ENCODE data around the gene UBALD1. TPM values are rescaled to one million over a fixed set of nuclear protein-coding genes. Genes with fewer than 3 reads are reported as not detected.
"Not testable (repeated sequence)": the region's sequence is repeated elsewhere in the genome, so short reads cannot be mapped to it uniquely, and the experiment has no call there.

UBALD1 gene
- total RNA-seq, 1 donor from 2014 or later, result 1.7 TPM

- no peak for DNase-seq
These were observed 17.5 kb downstream of the UBALD1 start for GRCh38 chr16:4597174-4597573.

DNA sequence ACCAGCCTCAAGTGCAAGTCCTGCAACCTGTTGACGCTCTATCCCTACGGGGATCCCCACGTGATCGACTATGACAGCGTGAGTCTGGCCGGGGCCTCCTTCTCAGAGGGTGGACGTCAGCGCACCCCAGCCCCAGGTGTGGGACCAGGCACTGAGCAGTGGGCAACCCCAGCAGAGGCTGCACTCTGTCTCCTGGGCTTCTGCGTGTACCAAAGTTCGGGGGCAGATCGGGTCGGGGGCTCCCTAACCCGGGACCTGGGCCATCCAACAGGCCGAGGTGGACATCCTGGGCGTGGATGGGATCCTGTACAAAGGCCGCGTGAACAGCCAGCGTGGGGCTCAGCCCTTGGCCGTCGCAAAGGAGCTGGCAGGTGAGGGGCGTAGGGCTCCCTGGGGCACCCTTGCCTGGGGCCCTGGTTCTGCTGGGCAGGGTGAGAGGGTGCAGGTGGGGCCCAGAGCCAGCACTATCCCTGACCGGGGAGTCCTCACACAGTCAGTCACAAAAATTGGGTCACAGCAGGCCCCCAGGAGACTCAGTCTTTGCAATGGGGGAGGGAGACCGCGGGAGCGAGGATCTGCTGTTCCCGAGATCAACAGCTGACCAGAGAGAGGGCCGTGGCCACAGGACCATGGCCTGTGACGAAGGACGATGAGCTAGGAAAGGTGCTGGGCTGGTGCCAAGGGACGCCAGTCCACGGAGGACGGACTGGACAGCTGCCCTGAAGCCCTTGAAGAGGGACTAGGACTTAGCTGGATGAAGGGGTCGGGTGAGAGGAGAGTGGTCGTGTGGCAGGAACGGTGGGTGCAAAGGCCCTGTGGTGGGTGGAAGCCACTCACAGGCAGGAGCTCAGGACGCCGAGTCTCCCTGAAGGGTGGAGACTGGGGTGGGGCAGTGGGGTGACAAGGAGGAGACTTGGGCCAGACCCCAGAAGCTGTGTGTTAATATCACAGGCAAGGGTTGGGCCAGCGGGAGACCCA lies 20.0 kb downstream of the UBALD1 start:
- no peak for DNase-seq

GRCh38 chr16:4593086-4593485 lies 21.6 kb downstream of the UBALD1 start:
- no peak for DNase-seq

DNA sequence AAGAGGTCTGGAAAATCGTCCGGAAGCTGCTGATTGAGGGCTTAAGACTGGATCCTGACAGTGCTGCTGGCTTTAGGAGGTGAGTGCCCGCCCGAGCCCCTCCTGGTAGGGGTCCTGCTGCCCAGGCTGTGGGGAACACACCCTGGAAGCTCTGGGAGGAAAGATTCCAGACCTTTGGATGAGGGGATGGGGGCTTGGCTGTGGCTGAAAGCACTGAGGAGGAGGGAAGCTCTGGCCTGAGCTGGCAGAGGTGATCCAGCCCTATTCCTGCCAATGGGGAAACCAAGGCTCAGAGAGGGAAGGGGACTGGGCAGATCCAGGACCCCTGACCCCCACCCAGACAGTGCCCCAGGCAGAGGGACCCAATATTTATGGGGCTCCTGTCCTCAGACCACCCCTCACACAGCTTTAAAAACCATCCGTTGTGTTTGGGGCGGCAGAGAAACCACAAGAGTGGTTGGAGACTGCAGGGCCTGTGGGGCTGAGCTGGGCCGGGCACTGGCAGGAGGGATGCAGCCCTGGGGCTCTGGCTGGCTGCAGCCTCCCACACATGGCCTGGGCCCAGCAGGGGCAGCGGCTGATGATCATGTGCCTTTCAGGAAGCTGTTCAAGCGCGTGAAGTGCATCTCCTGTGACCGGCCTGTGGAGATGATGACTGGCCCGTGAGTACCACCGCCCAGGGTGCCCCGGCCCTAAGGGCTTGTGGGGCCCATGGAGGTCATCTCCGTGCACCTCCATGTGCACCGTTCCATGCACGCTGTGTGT lies 22.8 kb downstream of the UBALD1 start:
- DNase-seq, result no peak

DNA sequence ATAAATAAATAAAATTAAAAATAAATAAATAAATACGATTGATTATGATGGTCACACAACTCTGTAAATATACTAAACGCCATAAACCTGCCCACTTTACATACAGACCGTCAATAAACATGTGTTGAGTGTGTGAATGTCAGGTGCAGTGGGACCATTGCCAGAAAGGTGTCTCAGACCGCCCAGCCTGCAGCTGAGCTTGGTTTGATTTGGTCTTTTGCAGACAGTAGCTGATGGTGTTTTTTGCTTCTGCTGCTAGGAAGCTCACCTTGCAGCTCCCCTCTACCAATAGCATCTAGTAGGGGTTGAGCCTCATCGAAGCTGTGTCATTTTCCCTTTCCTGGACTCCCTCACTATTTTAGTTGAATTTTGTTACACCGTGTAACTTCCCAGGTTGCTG lies 23.5 kb downstream of the UBALD1 start:
- DNase-seq, result no peak

DNA sequence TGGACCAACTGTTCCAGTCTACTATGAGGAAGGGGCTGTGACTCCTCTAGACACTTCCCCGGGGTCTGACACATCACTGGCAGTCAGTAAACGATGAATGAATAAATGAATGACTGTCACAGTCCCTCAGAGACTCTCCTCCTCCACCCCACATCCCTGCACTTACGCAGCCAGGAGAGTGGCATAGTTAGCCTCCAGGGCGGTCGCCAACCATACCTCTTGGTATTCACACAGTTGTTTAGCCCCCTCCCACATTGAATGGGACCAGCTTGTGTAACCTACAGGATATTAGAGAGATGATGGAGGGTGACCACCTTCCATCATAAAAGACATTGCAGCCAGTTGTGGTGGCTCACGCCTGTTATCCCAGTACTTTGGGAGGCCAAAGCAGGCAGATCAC lies 25.7 kb downstream of the UBALD1 start:
- DNase-seq, result no peak

- DNase-seq, result no peak
These were observed 26.3 kb downstream of the UBALD1 start for GRCh38 chr16:4588386-4588785.

GRCh38 chr16:4586291-4586690 lies 28.4 kb downstream of the UBALD1 start:
- DNase-seq, result no peak

DNA sequence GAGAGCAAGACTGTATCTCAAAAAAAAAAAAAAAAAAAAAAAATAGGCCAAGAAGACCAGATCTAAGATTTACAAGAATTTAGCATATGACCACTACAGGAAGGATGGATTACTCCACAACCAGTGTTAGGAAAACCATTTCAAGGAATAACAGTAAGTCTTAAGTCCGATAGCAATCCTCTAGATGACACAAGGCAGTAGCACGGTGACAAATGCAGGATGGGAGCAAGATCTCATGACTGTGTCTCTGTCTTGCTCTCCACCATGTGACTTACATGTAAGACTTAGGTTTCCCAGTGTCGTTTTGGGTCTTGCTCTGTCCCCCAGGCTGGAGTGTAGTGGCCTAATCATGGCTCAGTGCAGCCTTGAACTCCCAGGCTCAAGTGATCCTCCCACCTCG lies 30.8 kb downstream of the UBALD1 start:
- no peak for DNase-seq

DNA sequence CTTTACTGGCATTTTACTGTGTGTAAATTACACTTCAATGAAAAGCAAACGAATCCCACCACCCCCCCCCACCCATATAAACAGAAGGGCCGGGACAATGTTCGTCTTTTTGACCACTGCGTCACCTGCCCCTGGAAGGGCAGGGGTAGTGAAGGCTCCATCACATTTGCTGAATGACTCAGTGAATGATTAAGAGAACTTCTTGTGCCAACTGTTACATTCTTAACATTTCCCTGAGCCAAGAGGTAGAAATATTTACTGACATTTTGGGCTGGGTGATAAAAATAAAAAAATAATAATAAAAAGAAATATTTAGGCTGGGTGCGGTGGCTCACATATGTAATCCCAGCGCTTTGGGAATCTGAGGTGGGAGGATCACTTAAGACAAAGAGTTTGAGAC lies 34.4 kb downstream of the UBALD1 start:
- no peak for DNase-seq

- no peak for DNase-seq
These were observed 35.6 kb downstream of the UBALD1 start for GRCh38 chr16:4578961-4579530.

DNA sequence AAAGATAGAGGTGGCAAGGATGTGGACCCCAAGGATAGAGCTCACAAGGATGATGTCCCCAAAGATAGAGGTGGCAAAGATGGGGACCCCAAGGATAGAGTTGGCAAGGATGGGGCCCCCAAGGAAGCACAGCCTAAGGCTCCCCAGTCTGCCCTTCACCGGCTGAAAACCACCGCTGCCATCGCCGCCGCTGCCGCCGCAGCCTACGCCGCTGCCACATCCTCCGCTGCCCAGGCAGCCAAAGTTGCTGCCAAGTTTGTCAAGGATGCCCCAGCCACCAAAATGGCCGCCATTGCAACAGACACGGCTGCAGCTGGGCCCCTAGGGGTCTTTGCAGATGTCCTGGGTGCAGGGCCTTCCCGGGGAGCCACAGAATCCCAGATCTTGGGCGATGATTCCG lies 38.7 kb downstream of the UBALD1 start:
- no peak for DNase-seq

DNA sequence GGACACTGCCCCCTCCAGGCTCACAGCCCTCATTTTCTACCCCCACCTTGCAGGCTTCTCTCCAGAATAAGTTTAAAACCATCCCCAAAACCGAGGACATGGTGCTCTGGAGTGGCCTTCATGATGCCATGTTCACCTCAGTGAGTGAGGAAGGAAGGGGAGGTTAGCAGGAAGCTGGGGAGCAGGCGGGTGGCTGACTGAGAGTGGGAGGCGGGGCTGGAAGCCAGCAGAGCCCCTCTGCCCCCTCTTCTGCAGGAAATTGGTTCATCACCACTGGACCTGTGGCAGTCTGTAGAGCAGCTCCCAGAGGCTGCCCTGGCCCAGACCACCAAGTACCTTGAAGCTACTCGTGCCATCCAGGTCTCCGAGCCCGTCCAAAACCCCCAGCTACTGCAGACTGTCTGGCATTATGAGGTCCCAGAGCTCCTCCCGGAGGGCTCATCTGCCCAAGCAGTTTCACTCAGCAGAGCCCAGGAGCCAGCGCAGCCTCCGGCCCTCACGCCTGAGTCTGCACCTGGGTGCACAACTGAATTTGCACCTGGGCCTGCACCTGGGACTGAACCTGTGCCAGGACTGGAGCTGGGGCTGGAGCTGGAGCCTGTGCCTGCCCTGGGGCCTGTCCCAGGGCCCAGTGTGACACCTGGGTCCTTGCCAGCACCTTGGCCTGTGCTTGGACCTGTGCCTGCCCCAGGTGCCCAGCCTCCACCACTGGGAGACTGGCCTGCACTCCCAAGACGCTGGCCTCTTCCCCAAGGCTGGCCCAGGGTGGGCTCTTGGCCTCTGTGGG lies 39.6 kb downstream of the UBALD1 start:
- DNase-seq, result no peak

DNA sequence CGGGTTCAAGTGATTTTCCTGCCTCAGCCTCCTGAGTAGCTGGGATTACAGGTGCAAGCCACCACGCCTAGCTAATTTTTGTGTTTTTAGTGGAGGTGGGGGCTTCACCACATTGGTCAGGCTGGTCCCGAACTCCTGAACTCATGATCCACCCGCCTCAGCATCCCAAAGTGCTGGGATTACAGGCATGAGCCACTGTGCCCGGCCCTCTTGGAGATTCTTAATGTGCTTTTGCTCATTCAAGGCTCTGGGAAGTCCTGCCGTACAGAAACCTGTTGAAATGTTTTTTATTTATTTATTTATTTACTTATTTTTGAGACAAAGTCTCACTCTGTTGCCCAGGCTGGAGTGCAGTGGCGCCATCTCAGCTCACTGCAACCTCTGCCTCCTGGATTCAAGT lies 40.8 kb downstream of the UBALD1 start:
- DNase-seq, result not testable (repeated sequence)

DNA sequence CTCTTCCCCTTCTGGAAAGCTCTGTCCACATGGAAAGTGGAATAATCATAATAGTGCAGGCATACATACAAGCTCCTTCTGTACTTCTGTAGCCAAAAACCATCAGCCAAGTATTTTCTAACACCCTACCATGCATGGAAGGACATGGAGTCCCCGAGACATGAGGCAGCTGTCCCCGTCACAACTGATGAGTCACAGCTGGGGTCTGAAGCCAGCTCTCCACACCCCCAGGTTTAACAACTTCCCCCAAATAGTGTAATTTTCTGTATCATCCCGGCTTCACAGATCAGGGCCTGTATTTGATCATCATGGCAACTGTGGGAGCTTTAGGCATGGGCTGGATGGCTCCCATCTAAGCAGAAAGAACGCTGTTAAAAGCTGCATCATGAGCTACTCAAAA lies 42.0 kb downstream of the UBALD1 start:
- DNase-seq, result peak; percentile 58

DNA sequence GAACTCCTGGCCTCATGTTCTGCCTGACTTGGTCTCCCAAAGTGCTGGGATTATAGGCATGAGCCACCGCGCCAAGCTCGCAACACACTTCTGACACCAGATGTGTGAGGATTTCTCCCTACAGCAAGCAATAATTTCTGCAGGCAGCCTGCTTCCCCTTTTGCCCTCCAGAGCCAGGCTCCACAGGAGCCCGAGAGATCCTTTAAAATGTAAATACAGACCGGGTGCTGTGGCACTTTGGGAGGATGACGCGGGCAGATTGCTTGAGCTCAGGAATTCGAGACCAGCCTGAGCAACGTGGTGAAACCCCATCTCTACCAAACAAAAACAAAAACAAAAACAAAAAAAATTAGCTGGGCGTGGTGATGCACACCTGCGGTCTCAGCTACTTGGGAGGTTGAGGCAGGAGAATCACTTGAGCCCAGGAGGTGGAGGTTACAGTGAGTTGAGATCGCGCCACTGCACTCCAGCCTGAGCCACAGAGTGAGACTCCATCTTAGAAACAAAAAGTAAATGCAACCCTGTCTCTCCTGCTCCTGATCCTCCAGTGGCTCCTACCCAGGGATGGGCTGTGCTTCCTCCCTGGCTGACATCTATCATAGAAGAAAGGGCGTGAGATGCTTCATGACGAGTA lies 43.9 kb downstream of the UBALD1 start:
- DNase-seq, result no peak

GRCh38 chr16:4570086-4570485 lies 44.6 kb downstream of the UBALD1 start:
- DNase-seq, result no peak

- DNase-seq, result no peak
These were observed 48.5 kb downstream of the UBALD1 start for GRCh38 chr16:4566144-4566543.

- no peak for DNase-seq
These were observed 49.9 kb downstream of the UBALD1 start for GRCh38 chr16:4564661-4565267.

- DNase-seq, result no peak
These were observed 53.1 kb downstream of the UBALD1 start for GRCh38 chr16:4561596-4561995.

Data from occipital lobe (tissue), 2 donors.